K562 (cell line): ENCODE data around the gene GPER1. TPM values are rescaled to one million over a fixed set of nuclear protein-coding genes. Genes with fewer than 3 reads are reported as not detected.

Source experiments
- ATF4 ChIP-seq: fragments of 450-650 bp; formaldehyde crosslinking; IDR thresholded peaks from 2 replicates; pipeline ENCODE4 v1.4.0; 2022; ENCODE audit warnings: mild to moderate bottlenecking, moderate library complexity
- BACH1 ChIP-seq: fragments of 200-800 bp; sonication (Bioruptor generic); IDR thresholded peaks from 2 replicates; pipeline ENCODE4 v1.6.1; 2016; ENCODE audit warnings: missing genetic modification characterization, missing compliant biosample characterization
- CHAMP1 ChIP-seq: fragments of 450-650 bp; IDR thresholded peaks from 2 replicates; pipeline ENCODE4 v1.6.1; 2016; ENCODE audit warnings: mild to moderate bottlenecking
- CREBBP ChIP-seq: IDR thresholded peaks from one replicate; pipeline ENCODE4 v1.6.1; 2012; ENCODE audit warnings: low read depth, mild to moderate bottlenecking, control low read depth, inconsistent platforms, low read length
- FOXJ2 ChIP-seq: fragments of 200-800 bp; sonication (Bioruptor generic); IDR thresholded peaks from 2 replicates; pipeline ENCODE4 v1.6.1; 2016; ENCODE audit warnings: missing genetic modification characterization, missing compliant biosample characterization
- FUS ChIP-seq: fragments of 200-400 bp; formaldehyde crosslinking; optimal IDR thresholded peaks from 2 replicates; pipeline ENCODE3; 2017; ENCODE audit warnings: low read depth, low read length
- ID3 ChIP-seq, 2 experiments: fragments of 250-450 bp in 1 of 2; fragments of 450-650 bp in 1 of 2; sonication (Bioruptor Pico) in 1 of 2; IDR thresholded peaks; 2 replicates each; pipeline versions ENCODE4 v1.6.1 to v1.8.0; 2016 to 2021; ENCODE audit warnings: mild to moderate bottlenecking in 2 of 2, moderate library complexity in 2 of 2, missing compliant biosample characterization in 1 of 2, missing genetic modification characterization in 1 of 2
- NFRKB ChIP-seq: fragments of 450-650 bp; IDR thresholded peaks from 2 replicates; pipeline ENCODE4 v1.6.1; 2016; ENCODE audit warnings: low read depth
- REST ChIP-seq, 2 experiments: fragments of 450-650 bp; formaldehyde crosslinking in 1 of 2; IDR thresholded peaks; 2 replicates each; pipeline versions ENCODE4 v1.4.0 to v1.6.1; 2014 to 2020; ENCODE audit warnings: mild to moderate bottlenecking in 2 of 2, borderline replicate concordance in 1 of 2, low read depth in 1 of 2
- U2AF1 ChIP-seq: fragments of 200-400 bp; formaldehyde crosslinking; optimal IDR thresholded peaks from 2 replicates; pipeline ENCODE3; 2017; ENCODE audit warnings: mild to moderate bottlenecking, low read depth, low read length, moderate library complexity
- YY1 ChIP-seq, 3 experiments: IDR thresholded peaks; 2 replicates each; pipeline ENCODE4 v1.6.1; 2011; ENCODE audit warnings: low read length in 2 of 3, mild to moderate bottlenecking in 2 of 3, moderate library complexity in 2 of 3, borderline replicate concordance in 1 of 3, control low read depth in 1 of 3, low read depth in 1 of 3; ENCODE audit not compliant: insufficient read depth in 3 of 3, insufficient replicate concordance in 2 of 3, control insufficient read depth in 1 of 3, insufficient read length in 1 of 3; ENCODE audit errors: extremely low read depth in 1 of 3
- ZC3H4 ChIP-seq: sonication (generic); formaldehyde crosslinking; IDR thresholded peaks from 2 replicates; pipeline ENCODE4 v1.9.0; 2021; ENCODE audit warnings: missing genetic modification reagents, borderline replicate concordance
- ZNF444 ChIP-seq: fragments of 250-450 bp; sonication (Bioruptor Pico); IDR thresholded peaks from 2 replicates; pipeline ENCODE4 v1.4.0; 2020; ENCODE audit warnings: mild to moderate bottlenecking, moderate library complexity
- polyA plus RNA-seq, 8 experiments: library from polyadenylated mRNA; depleted of rRNA in 4 of 8; stranded (reverse) in 5 of 8; unstranded in 3 of 8; fragments of >200 nt; fragmentation: Nextera tagmentation in 2 of 8; fragmentation: Illumina TruSeq in 1 of 8; extraction: Ambion mirVana in 2 of 8; extraction: Trizol in 1 of 8; gene quantifications; 2 replicates each; pipeline versions ENCODE4 v1.2.1 to v1.2.3, GENCODE V29; 2011 to 2014; ENCODE audit warnings: inconsistent platforms in 1 of 8, missing spikeins in 1 of 8
- total RNA-seq, 7 experiments: library from RNA; depleted of rRNA in 6 of 7; stranded (reverse); fragments of >200 nt in 6 of 7; fragmentation: Illumina TruSeq in 2 of 7; extraction: Trizol in 2 of 7; gene quantifications; 2 replicates each; pipeline versions ENCODE4 v1.2.1 to v1.2.3, GENCODE V29; 2011 to 2021; ENCODE audit warnings: low replicate concordance in 1 of 7

GPER1 gene
- total and polyA plus RNA-seq, 9 of the 15 experiments (the other 6 are each of a cell fraction or from before 2014, with no cell fraction given): 0.04 to 0.09 (median 0.08) TPM; not detected in 6

- no peak for TF ChIP-seq REST (IDR thresholded peaks at IDR 0.05; ENCODE audit: borderline replicate concordance)
- TF ChIP-seq REST (CRISPR knock-in tag; IDR thresholded peaks at IDR 0.05; ENCODE audit: low read depth): no peak
- TF ChIP-seq CREBBP: no peak
- no peak for TF ChIP-seq U2AF1
- no peak for TF ChIP-seq BACH1
- TF ChIP-seq ZC3H4: peak; percentile 91
- no peak for TF ChIP-seq ATF4
- no peak for TF ChIP-seq YY1 (IDR thresholded peaks at IDR 0.05; ENCODE audit: borderline replicate concordance in 1 of 3, control insufficient read depth in 1 of 3, extremely low read depth in 1 of 3, insufficient read depth in 3 of 3, insufficient read length in 1 of 3, insufficient replicate concordance in 2 of 3, low read depth in 1 of 3, low read length in 2 of 3)
- TF ChIP-seq CHAMP1: no peak
- no peak for TF ChIP-seq FOXJ2 (tag)
- no peak for TF ChIP-seq ZNF444 (CRISPR knock-in tag)
- peak; percentile 53; the same call in 1 of the 2 replicates for TF ChIP-seq NFRKB
- TF ChIP-seq ID3 (CRISPR knock-in tag; IDR thresholded peaks at IDR 0.05): no peak
- TF ChIP-seq ID3 (tag; IDR thresholded peaks at IDR 0.05): 0 out of 2 replicates have a peak, but pooled peaks have one; percentile 25
- TF ChIP-seq FUS: no peak
Observed at GRCh38 chr7:1043552-1044188, 44.2 kb upstream of the GPER1 start (continued).
